ENCODE results near the gene APC2.
"Not testable (repeated sequence)": the region's sequence is repeated elsewhere in the genome, so short reads cannot be mapped to it uniquely, and the experiment has no call there.

The APC2 gene

DNA sequence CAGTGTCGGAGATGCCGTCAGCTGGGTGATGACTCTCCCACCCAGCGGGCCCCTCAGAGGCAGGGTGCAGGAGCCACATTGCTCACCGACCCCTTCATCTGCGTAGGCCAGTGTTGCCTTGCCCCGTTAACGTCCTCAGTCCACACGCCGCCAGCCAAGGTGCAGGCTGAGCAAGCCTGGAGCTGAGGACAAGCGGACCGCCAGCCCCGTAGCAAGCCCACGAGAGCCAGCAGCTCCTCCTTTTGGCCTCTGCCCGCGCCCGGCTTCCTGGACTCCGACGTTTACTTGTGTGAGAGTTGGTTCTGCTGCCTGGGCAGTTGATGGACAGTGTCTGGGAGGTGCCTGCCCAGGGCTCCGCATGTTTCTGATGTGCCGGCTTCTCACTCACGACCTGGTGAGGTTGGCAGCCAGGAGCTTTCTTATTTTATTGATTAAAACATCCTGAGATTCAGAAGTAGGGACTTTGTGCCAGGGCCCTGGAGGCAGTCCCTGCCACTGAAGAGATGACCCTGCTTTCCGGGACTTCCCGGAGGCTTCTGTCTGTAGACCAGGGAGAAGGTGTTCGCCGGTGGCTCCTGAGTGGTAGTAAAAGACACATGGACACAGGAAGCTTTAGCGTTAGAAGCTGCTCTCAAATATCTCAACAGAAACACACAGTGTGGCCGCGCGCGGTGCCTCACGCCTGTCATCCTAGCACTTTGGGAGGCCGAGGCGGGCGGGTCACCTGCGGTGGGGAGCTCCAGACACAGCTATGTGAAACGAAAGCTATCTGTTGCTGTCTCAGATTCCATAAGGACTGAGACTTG, 36.7 kb upstream of the APC2 start:
- DNase-seq: no peak

- no peak for DNase-seq
Measured at GRCh38 chr19:1416014-1416841, 33.7 kb upstream of the APC2 start.

- no peak for DNase-seq
Measured at GRCh38 chr19:1417145-1417544, 32.8 kb upstream of the APC2 start.

DNA sequence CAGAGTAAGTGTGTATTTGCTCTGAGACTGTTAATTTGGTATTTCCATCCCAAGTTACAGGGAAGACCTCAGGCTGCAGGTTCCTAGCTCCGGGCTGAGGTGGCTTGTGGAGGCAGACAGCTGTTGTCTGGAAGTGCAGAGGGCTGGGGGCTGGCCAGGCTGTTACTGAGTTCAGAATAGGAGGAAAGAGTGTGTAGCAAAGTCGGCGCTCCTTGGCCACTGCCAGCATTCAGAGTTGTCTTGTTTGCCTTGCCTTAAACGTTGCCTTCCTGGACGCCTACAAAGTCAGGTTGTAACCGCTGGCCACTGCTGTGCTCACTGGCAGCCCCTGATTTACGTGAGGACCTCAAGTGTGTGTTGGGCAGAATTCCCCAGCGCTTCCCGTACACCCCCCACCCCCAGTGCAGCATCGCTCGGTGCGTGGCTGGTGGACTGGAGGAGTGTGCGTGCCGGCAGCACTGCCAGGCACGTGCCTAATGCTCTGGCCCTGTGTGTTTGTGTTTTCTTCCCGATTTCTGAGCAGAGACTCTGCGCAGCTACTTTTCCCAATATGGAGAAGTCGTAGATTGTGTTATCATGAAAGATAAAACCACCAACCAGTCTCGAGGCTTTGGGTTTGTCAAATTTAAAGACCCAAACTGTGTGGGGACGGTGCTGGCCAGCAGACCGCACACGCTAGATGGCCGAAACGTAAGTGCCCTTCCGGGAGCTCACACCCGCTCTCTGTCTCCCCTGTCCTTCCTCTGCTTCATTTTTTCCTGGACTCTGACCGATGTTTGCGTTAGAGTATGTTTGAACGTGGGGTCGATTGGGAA, 32.0 kb upstream of the APC2 start:
- no peak for DNase-seq

DNA sequence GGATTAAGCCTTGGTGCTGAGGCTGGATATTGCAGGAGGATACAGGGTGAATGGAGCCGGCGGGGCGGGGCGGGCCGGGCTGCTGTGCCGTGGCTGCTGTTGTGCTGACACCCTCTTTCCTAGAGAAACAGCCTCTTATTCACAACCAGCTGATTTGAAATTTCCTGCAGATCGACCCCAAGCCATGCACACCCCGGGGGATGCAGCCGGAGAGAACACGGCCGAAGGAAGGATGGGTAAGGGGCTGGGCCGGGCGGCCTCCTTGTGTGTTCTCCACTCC, 31.5 kb upstream of the APC2 start:
- DNase-seq: no peak

- DNase-seq: no peak
Measured at GRCh38 chr19:1418951-1419738, 30.8 kb upstream of the APC2 start.

GRCh38 chr19:1420085-1420484, 29.8 kb upstream of the APC2 start:
- DNase-seq: not testable (repeated sequence)

GRCh38 chr19:1420590-1420989, 29.3 kb upstream of the APC2 start:
- DNase-seq: no peak

GRCh38 chr19:1421218-1421957, 28.5 kb upstream of the APC2 start:
- no peak for DNase-seq

DNA sequence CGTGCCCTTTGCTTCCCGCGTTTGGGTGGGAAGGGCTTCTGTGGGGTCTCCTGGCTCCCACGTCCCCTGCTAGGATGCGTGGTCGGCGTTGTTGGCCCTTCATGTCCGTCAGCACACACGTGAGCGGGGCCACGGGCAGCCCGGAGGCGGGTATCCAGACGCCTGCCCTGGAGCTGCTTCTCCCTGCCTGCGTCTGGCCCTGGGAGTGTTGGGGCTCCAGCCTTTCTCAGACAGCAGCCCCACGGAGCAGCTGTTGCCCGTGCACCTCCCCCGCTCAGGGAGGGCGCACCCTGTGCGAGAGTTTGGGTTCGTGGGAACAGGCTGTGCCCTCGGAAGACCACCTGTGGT, 28.0 kb upstream of the APC2 start:
- DNase-seq: no peak

DNA sequence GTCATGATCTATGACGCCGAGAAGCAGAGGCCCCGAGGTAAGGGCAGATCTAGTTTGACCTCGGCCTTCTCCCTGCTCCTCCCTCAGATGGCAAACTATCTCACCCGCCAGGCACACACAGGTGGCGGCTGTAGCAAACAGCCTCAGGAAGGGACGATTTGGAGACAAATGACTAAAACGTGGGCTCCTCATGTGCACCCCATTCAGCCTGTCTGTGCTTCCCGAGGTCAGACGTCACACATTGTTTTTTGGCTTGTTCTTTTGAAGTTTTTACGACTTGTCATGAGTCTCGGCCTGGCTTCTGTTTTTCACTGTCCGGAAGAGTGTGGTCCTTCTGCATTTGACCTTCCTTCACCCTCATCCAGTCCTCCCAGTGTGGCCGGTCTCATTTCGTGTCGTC, 27.6 kb upstream of the APC2 start:
- no peak for DNase-seq

GRCh38 chr19:1422943-1423342, 27.0 kb upstream of the APC2 start:
- DNase-seq: no peak

DNA sequence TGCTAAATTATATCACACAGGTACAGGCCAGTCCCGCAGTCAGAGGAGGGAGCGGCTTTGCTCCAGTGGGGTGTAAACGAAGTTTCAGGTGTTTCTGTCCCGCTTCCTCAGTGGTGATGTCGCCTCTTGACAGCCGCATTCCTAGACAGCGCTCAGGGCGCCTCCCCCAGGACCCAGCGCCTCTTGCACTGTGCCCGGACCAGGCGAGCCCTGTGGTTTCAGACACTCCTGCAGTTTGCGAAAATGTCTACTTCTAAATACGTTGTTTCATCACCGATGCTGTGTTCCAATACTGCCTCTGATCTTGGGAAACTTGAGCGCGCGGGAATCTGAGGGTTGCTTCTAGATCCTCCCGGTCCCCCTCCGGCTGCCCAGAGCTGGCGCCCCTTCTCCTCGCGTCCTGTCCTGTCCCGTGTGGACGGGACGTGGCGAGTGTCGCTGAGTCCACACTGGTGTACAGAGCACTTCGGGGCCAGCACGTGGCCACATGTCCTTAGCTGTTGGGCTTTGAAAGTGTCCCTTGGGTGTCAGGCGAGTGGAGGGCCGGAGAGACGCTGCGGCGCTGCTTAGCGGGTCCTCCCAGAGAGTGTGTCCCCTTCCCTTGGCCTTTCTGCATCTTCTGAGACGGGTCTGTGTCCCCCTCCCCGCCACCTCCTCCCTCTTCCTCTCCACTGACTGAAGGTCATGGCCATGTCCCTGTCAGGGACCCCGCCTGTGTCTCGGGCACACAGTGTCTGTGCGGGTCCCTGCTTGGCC, 26.3 kb upstream of the APC2 start:
- no peak for DNase-seq

- no peak for DNase-seq
Measured at GRCh38 chr19:1424192-1424955, 25.5 kb upstream of the APC2 start.

GRCh38 chr19:1425102-1425837, 24.7 kb upstream of the APC2 start:
- DNase-seq: no peak

GRCh38 chr19:1425902-1426301, 24.0 kb upstream of the APC2 start:
- DNase-seq: no peak

DNA sequence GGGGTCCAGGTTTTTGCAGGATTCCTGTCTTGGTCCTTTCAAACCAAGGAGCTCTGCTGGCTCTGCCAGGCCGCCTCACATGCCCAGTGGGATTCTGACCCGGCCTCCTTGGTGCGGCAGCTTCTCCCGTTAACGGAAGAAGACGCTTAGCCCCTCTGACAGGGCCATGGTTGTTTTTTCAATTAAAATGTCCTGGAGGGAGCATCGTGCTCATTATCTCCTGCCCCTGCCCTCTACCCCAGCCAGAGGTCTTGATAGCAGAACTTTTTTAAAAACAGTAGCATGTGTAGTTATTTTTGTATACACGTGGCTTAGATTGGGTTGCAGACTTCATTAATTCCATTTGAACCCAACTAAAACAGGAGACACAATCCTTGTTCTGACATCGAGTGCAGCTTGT, 23.2 kb upstream of the APC2 start:
- DNase-seq: no peak

DNA sequence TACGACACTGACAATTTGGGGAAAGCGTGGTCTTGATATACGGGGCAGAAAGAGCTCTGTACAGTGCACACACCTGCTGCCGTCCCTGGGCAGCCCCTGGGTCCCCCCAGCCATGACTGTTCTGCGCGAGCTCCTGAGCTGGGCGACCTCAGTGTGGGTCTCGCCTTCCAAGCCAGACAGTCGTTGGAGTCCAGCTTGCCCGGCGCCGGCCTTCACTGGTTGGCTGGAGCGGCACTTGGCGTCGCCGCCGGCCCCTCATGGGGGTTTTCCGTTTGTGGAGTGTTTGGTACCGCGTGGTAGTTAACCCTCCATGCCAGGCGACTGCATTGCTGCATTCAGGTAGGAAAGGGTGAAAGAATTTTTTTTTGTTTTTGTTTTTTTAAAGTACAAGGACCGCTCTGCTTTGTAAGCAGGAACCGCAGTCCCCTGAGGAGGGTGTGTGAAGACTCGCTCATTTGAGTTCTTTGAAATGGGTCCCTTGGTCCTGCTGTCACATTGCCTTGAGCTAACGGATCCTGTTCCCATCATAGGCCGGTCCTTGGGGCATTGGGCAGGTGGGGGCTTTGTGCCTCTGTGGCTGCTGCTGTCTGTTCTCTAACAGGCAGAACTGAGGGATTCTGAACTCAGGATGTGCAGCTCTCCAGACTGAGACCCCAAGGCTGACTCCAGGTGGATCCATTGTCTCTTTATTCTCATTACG, 22.6 kb upstream of the APC2 start:
- DNase-seq: no peak

GRCh38 chr19:1428738-1429391, 21.1 kb upstream of the APC2 start:
- DNase-seq: no peak
